Endothelial cell of hepatic sinusoid (primary cell): ENCODE measurements around the gene P3H2.
"Not testable (repeated sequence)": the region's sequence is repeated elsewhere in the genome, so short reads cannot be mapped to it uniquely, and the experiment has no call there.

ENCODE experiments used
- in situ Hi-C: cut with HindIII; loops from 2 replicates; pipeline ENCODE4 v1.10.0; 2017; ENCODE audit warnings: low sequenced_read_pairs

Gene P3H2, protein sequence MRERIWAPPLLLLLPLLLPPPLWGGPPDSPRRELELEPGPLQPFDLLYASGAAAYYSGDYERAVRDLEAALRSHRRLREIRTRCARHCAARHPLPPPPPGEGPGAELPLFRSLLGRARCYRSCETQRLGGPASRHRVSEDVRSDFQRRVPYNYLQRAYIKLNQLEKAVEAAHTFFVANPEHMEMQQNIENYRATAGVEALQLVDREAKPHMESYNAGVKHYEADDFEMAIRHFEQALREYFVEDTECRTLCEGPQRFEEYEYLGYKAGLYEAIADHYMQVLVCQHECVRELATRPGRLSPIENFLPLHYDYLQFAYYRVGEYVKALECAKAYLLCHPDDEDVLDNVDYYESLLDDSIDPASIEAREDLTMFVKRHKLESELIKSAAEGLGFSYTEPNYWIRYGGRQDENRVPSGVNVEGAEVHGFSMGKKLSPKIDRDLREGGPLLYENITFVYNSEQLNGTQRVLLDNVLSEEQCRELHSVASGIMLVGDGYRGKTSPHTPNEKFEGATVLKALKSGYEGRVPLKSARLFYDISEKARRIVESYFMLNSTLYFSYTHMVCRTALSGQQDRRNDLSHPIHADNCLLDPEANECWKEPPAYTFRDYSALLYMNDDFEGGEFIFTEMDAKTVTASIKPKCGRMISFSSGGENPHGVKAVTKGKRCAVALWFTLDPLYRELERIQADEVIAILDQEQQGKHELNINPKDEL

DNA sequence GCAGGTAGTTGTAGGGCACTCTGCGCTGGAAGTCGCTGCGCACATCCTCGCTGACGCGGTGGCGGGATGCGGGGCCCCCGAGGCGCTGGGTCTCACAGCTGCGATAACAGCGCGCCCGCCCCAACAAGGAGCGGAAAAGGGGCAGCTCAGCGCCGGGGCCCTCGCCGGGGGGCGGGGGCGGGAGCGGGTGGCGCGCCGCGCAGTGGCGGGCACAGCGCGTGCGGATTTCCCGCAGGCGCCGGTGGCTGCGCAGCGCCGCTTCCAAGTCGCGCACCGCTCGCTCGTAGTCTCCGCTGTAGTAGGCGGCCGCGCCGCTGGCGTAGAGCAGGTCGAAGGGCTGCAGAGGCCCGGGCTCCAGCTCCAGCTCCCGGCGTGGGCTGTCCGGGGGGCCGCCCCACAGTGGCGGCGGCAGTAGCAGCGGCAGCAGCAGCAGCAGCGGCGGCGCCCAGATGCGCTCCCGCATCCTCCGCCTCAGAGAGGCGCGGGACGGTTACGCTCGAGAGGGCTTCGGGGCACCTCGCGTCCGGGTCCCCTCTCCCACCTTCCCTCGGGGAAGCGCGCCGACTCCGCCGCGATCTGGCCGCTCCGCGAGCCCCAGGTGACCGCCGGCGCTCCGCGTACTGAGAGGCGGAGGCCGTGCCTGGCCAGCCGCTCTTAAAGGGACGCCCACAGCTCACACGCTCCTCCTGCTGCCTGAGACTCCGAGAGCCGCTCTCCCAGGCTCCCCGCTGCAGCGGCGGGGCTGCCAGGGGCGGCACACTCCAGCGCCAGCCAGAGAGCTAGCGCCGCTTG lies at the start of gene P3H2:
Gene P3H2, minus strand, starts transcription at position 629 of the 792 bp plus-strand sequence. Its CDS starts 166 bp downstream, at position 463.
- in situ Hi-C loops = no loop called here

DNA sequence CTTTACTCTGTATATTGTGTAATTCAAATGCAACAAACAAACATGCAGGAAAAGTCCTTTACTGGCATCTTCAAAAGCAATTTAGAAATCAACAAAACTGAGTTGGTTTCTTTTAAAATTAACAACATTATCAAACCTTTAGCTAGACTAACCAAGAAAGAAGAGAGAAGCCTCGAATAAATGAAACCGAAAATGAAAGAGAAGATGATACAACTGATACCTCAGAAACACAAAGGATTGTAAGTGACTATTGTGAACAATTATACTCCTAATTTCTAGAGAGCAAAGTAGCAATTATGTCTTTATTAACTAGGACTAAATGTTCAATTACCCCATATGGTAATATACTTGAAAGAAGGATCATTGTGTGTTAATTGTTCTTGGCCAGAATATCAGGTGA lies 49.2 kb upstream of the P3H2 start:
- in situ Hi-C loops = no loop called here

DNA sequence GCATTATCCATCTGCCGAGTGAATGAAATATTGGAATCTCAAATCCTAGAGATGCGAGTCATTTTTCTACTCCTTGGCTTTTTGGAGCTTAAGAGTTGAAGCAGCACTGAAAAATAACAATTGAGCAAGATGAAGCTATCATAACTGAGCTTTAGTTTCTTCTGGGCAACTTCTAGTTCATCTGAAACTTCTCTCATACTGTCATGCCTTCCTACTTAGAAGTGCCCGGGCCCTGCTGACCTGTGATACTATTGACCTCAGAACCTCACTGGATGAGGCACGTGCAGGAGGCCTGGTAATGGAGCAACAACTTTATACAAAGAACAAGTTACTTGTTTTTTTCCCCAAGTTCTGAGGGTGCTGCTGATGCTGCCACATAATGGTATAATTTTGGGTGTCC lies 48.5 kb upstream of the P3H2 start:
- in situ Hi-C loops = no loop called here

DNA sequence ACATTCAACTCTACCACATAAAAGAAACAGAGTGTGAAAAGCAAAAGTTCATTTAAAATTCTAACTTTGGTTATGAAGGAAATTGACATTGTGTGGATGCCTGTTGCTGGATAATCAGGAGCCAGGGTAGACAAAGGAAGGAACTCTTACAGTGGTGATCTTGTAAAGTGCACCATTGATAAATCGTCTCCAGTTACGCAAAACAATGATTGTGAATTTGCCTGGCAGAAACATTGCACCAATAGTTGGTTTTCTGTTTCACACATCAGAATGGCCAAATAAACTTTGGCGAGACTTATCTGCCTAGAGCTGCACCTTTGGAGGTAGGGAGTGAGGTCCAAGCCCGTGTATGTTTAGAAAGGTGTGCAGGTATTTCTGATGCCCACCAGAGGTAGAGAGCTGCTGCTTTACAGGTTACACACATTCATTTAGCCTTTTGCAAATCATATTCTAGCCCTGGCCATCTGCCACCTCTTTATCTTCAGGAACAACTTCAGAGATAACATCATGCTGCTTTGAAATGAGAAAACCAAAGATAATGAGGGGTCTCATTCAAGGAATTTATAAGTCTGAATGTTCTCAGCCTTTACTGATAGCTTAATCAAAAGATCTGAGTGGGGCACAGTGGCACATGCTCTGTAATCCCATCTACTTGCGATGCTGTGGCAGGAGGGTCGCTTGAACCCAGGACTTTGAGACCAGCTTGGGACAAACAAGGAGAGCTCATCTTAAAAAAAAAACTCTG lies 47.4 kb upstream of the P3H2 start:
- in situ Hi-C loops = no loop called here

DNA sequence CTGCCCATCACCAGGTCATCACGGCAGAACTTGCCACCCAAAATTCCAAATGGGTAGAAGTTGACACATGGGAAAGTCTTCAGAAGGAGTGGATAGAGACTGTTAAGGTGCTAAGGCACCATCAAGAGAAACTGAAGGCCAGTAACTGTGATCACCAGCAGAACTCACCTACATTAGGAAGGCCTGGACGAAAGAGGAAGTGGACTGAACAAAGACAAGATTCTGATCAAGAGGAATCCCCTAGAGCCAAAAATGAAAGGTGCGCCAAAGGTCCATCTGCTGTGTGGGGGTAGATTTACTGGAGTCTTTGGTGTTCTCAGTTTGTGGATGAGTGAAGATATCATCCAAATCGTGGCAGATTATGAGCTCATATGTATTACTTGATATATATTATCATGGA lies 46.3 kb upstream of the P3H2 start:
- in situ Hi-C loops = no loop called here

DNA sequence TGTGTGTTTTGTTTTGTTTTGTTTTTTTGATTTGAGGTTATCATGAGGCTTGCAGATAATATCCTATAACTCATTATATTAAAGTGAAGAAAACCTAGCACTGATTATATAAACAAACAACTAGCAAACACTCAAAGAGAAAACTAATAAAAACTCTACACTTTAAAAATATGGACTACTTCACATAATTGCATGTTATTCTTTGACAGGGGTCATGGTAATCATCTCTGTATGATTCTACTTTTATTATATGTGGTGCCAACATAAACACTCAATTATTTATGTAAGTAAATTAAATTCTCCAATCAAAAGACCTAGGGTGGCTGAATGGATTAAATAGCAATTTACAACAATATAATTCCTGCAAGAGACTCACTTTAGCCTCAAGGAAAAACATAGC lies 44.6 kb upstream of the P3H2 start:
- in situ Hi-C loops = no loop called here

DNA sequence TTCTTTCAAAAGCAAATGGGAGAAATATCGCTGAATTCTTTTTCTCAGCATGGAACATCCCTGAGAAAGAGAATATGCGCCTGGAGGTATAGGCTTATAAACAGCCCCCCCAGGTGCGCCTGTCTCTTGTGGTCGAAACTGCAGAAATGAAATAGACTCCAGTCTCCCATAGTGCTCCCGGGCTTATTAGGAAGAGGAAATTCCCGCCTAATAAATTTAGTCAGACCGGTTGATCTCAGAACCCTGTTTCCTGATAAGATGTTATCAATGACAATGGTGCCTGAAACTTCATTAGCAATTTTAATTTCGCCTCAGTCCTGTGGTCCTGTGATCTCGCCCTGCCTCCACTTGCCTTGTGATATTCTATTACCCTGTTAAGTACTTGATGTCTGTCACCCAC lies 41.3 kb upstream of the P3H2 start:
- in situ Hi-C loops = not testable (repeated sequence)

DNA sequence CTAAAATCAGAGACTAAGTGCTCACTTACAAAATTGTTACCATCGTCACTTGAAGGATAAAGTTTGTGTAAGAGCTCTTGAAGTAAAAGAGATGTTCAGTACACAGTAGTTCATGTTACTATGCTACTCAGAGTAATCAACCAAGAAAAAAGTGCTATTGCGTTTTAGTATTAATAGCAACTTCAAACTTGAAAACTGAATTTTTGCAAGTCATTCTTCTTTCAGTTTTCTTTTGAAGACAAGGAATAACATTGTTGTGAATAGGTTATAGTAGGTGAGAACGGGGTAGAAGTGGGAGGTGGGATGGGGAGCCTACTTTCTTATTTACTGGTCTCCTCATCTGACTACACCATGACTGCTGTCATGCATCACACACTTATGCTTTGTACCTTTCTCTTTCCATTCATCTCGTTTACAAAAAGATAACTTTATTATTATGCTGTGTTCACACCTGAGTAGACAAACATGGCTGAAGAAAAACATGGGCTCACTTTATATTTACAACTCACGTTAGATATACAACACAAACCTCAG lies 39.3 kb upstream of the P3H2 start:
- in situ Hi-C loops = loop anchor here (5.0 kb wide), 1 partner anchor 37 kb away; no protein-coding TSS in a partner anchor

DNA sequence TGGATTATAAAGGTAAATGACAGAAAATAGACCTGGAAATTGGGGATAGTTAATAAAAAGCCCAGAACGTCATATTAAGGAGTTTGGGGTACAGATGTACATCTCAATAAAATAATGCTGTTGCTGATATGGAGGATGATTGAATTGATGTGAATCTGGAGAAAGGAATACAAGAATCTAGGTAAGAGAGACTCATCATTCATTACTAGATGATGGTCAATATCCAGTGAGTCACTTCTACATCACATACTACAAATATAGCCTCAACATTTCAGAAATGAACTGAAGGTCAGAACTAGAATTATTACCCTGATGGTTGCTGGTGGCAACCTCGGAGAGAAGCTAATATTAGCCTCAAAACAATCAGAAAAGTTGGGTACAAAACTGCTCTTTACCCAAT lies 37.6 kb upstream of the P3H2 start:
- in situ Hi-C loops = loop anchor here (5.0 kb wide), 1 partner anchor 39 kb away; no protein-coding TSS in a partner anchor

DNA sequence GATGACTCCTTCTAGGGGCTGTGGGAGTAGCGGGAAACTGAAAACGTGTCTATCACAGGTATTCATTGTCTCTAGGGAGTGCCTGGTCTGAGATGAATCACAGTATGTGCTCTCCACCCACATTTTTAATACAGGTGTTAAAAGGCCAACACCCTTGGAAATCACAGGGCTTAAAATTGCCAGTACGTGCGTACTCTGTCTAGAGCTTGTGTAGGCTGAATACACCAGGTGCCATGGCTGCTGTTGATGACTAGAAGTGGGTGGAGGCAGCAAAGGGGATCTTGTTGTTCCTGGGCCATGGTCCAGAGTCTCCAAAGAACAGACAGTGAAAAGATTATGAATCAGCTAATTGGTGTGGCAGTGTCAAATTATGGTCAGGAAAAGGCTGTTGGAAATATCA lies 35.1 kb upstream of the P3H2 start:
- in situ Hi-C loops = loop anchor here (5.0 kb wide), 1 partner anchor 42 kb away; no protein-coding TSS in a partner anchor

DNA sequence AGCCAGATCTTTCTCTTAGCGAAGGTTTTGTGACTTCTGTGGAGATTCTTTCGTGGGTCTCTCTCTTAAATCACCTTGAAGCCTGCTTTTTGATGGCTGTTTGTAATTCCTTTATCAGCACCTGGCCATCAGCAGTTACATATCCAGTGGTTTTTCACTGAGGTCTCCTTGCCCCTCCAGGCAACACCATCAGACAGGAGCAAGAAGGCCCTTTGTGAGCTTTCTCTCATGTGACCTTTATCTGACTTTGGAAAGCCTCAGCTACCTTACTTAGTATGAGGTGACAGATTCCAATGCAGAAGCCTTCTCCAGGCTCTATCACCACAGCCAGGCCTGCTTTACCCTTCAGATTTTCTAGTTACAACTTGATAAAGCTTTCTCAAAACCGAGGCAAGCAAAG lies 30.0 kb upstream of the P3H2 start:
- in situ Hi-C loops = no loop called here

DNA sequence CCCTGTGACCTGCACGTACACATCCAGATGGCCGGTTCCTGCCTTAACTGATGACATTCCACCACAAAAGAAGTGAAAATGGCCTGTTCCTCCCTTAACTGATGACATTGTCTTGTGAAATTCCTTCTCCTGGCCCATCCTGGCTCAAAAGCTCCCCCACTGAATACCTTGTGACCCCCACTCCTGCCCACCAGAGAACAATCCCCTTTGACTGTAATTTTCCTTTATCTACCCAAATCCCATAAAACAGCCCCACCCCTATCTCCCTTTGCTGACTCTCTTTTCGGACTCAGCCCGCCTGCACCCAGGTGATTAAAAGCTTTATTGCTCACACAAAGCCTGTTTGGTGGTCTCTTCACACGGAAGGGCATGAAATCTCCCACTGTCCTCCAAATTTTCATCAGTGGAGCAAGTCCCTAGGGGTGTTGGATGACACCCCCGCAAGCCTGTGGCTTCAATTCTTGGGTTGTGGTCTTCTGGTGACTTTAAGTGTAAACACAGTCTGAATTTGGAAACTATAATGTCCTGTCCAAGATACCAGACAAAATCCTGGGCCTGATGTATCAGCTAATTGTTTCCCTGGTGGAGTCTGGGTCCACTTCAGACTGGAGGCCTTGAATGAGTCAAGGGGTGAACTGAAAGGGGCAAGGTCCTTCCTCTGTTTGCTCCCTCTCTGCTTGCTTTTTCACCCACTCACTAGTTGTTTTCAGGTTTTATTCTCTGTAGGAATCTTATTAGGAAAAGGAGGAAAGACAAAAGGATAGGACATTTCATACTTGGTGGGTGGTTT lies 29.3 kb upstream of the P3H2 start:
- in situ Hi-C loops = not testable (repeated sequence)

DNA sequence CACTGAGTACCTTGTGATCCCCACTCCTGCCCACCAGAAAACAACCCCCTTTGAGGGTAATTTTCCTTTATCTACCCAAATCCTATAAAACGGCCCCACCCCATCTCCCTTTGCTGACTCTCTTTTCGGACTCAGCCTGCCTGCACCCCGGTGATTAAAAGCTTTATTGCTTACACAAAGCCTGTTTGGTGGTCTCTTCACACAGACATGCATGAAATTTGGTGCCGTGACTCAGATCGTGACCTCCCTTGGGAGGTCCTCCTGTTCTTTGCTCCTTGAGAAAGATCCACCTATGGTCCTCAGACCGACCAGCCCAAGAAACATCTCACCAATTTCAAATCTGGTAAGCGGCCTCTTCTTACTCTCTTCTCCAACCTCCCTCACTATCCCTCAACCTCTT lies 24.1 kb upstream of the P3H2 start:
- in situ Hi-C loops = not testable (repeated sequence)

DNA sequence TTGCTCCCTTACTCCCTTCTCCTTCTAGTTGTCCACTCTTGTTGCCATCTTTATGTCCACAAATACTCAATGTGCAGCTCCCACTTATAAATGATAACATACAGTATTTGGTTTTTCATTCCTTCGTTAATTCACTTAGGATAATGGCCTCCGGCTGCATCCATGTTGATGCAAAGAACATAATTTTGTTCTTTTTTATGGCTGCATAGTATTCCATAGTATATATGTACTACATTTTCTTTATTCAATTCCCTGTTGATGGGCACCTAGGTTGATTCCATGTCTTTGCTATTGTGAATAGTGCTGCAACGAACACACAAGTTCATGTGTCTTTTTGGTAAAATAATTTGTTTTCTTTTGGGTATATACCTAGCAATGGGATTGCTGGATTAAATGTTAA lies 21.3 kb upstream of the P3H2 start:
- in situ Hi-C loops = no loop called here

DNA sequence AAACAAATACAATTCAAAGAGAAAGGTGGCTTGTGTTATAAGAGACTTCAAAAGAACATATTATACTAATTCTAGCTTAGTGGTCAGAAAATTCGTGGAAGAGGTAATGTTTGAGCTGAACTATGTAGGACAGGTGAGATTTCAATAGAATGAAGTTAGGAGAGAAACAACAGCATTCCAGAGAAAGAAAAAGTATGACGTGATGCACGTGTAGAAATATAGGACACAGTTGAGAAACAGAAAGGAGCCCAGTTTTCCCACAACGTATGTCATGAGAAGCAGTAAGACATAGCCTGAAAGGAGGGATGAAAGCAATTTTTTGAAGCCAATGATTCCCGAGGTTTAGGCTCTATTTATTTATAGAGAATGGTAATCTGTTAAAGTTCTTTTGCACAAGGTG lies 18.7 kb upstream of the P3H2 start:
- in situ Hi-C loops = no loop called here

DNA sequence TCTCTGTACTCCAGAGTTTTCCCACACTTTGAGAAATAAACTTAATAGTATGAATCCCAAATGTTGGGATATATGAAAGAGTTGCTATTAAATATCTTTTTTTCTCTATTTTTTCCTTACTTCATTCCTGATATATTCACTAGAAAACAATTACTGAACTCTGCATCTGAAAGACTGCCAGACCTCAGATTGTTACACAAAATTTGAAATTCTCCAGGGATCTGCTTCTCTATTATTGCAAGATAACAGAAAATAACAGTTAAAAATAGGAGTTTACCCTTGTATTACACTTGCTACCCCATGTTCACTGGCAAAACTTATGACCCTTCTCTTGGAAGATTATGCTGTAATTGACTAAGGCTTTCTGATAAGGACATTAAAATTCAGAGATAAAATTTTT lies 11.7 kb upstream of the P3H2 start:
- in situ Hi-C loops = no loop called here

DNA sequence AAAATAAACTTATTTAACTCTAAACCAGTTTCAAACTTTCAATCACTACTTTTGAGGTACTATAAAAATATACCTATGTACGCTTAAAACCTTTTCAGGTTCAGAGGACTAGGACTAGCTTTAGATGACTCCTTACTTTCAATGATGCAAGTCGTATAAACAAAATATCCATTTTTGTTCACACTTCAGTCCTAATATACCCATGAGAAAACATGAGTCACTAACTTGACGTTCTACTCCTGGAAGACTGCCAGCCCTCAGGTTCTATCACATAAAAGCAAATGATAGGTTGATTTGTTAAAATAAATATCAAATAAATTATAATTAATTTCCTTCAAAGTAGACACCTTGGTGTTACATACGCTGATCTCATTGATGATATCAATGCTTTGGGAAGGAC lies 10.6 kb upstream of the P3H2 start:
- in situ Hi-C loops = no loop called here

DNA sequence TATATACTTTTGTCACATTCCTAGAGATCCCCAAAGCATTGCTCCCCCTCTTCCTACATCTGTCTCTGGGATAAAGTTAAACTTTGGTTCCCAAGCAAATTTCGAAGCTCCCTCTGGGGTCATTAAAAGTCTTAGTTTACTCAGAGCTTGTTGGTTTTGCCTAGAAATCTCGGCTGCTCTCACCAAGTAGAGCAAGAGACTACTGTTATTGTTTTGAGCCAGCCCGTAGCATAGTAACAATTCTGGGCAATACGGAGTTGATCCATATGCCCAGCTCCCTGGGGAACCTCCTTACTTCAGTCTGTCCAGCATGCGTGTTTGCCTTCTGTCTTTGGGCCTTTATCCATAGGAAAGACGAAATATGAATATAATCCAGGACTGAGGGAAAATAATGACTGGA lies 10.0 kb upstream of the P3H2 start:
- in situ Hi-C loops = no loop called here

DNA sequence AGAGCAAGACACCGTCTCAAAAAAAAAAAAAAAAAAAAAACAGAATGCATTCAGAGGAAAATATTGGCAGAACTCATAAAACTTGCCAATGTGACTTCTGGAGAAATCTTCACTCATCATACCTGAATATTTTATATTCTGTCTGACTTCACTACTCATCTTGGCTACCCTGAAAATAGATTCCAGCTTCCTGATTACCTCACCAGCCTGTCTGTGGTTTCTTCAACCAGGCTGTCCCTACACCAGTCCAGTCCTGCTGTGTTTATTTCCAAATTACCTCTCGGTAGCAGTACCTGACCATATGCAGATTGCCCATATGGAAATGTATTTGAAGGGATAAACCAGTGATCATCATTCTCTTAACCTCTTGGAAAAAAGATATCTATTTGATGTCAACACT lies 9.3 kb upstream of the P3H2 start:
- in situ Hi-C loops = no loop called here

DNA sequence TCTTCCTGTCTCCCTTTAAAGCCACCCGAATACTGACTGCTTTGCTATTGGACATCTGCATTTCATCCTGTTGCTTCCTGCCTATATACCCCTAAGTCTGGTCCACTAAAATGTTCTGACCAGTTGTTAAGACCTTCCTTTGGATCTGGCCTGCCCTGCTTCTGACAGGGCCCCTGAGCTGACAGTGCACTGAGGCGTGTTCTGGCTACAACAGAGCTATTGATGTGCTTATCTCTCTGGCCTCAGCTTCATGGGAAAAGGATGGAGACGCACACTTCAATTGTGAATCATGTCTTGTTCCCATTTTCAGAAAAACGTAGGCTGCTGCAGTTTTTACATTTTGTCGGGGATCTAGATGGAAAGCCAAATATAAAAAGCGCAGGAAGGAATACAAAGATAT lies 7.1 kb upstream of the P3H2 start:
- in situ Hi-C loops = no loop called here
